ENCODE data around the gene PCSK6. TPM values are rescaled to one million over a fixed set of nuclear protein-coding genes. Genes with fewer than 3 reads are reported as not detected.

Gene PCSK6
- total and polyA plus RNA-seq, 2 of the 8 experiments (the other 6 are each of a cell fraction or from before 2014, with no cell fraction given) = 1.9 to 4.0 TPM

DNA sequence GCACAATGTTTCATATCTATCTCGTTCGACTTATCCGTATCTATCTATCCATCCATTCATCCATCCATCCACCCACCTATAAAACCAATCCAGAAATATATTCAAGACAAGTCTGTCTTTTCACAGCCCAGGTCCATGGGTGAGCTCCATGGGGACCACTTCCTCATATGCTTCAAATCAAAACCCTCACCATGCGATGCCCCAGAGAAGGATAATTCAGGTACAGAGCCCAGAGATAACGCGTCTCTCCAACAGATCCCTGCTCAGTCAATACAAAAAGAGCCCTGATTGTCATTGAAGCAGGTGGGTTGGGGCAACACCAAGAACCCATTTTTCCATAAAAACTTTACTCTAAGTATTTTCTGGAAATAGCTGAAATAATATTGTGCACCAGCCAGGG lies 47.2 kb downstream of the PCSK6 start:
- no peak overlapping the region for H2AFZ ChIP-seq (ENCODE audit: low read length)
- 97 to 100% methylated on average over 1 to 6 of the region's 6 CpGs for WGBS, 2 experiments (ENCODE audit: extremely low coverage in 1 of 2, insufficient coverage in 1 of 2, insufficient read length in 1 of 2, insufficient replicate concordance in 2 of 2, low coverage in 1 of 2, low lambda C conversion rate in 2 of 2, missing lambda C conversion rate in 1 of 2)

More for the DNA sequence above, 47.2 kb downstream of the PCSK6 start:
- Histone ChIP-seq H3K14ac (ENCODE audit: insufficient read length) (no peak overlapping the region), H4K91ac (replicated peaks; ENCODE audit: insufficient read length, low read length) (no peak overlapping the region), H3K23me2 (ENCODE audit: low read depth, low read length) (peaks cover 2% of the 10 kb centered on the region; the same call in 1 of the 2 replicates), H2BK5ac (ENCODE audit: low read depth, low read length) (no peak overlapping the region), H3K36me3 (ENCODE audit: control insufficient read depth in 2 of 4, insufficient read depth in 4 of 4, low read length in 3 of 4) (no peaks in the 10 kb centered on the region), H3K4ac (replicated peaks; ENCODE audit: insufficient read length, low read depth, low read length) (no peak overlapping the region), H3K4me2 (ENCODE audit: insufficient read depth in 1 of 2, low read depth in 2 of 2, low read length in 2 of 2) (no peak overlapping the region), H2BK12ac (ENCODE audit: low read depth, low read length) (no peak overlapping the region), H3K27ac (ENCODE audit: low read depth, low read length) (no peak overlapping the region), H4K20me1 (replicated peaks in 1 of 2; ENCODE audit: control insufficient read depth in 1 of 2, insufficient read depth in 2 of 2, low read length in 2 of 2) (no peaks in the 10 kb centered on the region), H3K27me3 (replicated peaks in 1 of 4; ENCODE audit: control insufficient read depth in 3 of 4, extremely low read depth in 1 of 4, insufficient read depth in 3 of 4, low read length in 3 of 4) (no peaks in the 10 kb centered on the region; a peak in 1 of 7 replicates), H2BK20ac (ENCODE audit: low read length) (no peak overlapping the region), H3K9me3 (ENCODE audit: insufficient read depth in 2 of 2, low read depth in 1 of 2, low read length in 1 of 2) (no peaks in the 10 kb centered on the region; a peak in 1 of 4 replicates), H2BK15ac (ENCODE audit: low read length) (no peak overlapping the region), H3K9ac (replicated peaks in 1 of 4; ENCODE audit: extremely low read depth in 1 of 4, low read depth in 3 of 4, low read length in 3 of 4) (no peak overlapping the region), H3K18ac (ENCODE audit: extremely low read depth, low read length) (no peak overlapping the region), H3K4me3 (ENCODE audit: extremely low read depth in 1 of 4, insufficient read depth in 2 of 4, low read depth in 3 of 4, low read length in 4 of 4) (no peak overlapping the region), H3K23ac (ENCODE audit: insufficient read length) (no peak overlapping the region), H4K8ac (ENCODE audit: extremely low read depth, insufficient read depth, low read length) (no peak overlapping the region), H2BK120ac (replicated peaks; ENCODE audit: low read depth, low read length) (no peak overlapping the region), H4K5ac (ENCODE audit: insufficient read length, low read depth, low read length) (no peak overlapping the region), H3K79me2 (ENCODE audit: control insufficient read depth in 1 of 2, insufficient read depth in 2 of 2, low read length in 2 of 2) (no peaks in the 10 kb centered on the region), H3K79me1 (ENCODE audit: low read depth, low read length) (no peaks in the 10 kb centered on the region), H3K56ac (replicated peaks; ENCODE audit: insufficient read length, low read depth, low read length) (no peak overlapping the region), H3K4me1 (replicated peaks in 1 of 4; ENCODE audit: control insufficient read depth in 3 of 4, insufficient read depth in 4 of 4, low read length in 3 of 4) (peaks cover 0 to 6% (median 0%) of the 10 kb centered on the region in 4 experiments; a peak in 2 of 7 replicates), H2AK5ac (ENCODE audit: low read depth, low read length) (no peak overlapping the region)
- no peak for TF ChIP-seq SIN3A (conservative IDR thresholded peaks at IDR 0.05 in 1 of 2, IDR thresholded peaks at IDR 0.05 in 1 of 2; ENCODE audit: low read depth in 1 of 2, low read length in 2 of 2)
- no peak for TF ChIP-seq SP1 (IDR thresholded peaks at IDR 0.05; ENCODE audit: low read depth, low read length)
- no peak for TF ChIP-seq TBP (IDR thresholded peaks at IDR 0.05; ENCODE audit: low read depth, low read length)
- no peak for TF ChIP-seq NRF1 (IDR thresholded peaks at IDR 0.05; ENCODE audit: low read depth, low read length)
- TF ChIP-seq SIX5 (IDR thresholded peaks at IDR 0.05; ENCODE audit: low read depth, low read length) = no peak
- TF ChIP-seq CBX8 (IDR thresholded peaks at IDR 0.05; ENCODE audit: borderline replicate concordance, low read depth, low read length) = no peak
- TF ChIP-seq CEBPB (IDR thresholded peaks at IDR 0.05; ENCODE audit: low read depth, low read length) = no peak
- no peak for TF ChIP-seq EGR1 (IDR thresholded peaks at IDR 0.05; ENCODE audit: borderline replicate concordance, low read depth, low read length)
- CTCF ChIA-PET (ENCODE audit: partially characterized antibody) = interaction anchor here (1.1 kb wide), 1 partner anchor 174 kb away, joined by 3 read pairs; no protein-coding TSS in a partner anchor
- POLR2A ChIA-PET (ENCODE audit: partially characterized antibody) = interaction anchor here (1.0 kb wide), 1 partner anchor 84 kb away, joined by 3 read pairs; no protein-coding TSS in a partner anchor
- FAIRE-seq = no peak
- peak in 1 of 2 experiments; percentile 2 for DNase-seq (ENCODE audit: low read depth in 1 of 2, low spot score in 2 of 2)

Measured in H1 (cell line).